Superior temporal gyrus (tissue), 1 donor: ENCODE results near the gene LRRC61.
A peak's percentile ranks its signal among the peaks of the same experiment; 100 is the strongest.
"Not testable (repeated sequence)": the region's sequence is repeated elsewhere in the genome, so short reads cannot be mapped to it uniquely, and the experiment has no call there.

ENCODE experiments used
- DNase-seq: peaks from one replicate; pipeline ENCODE4 v3.0.0-alpha.2; 2016; ENCODE audit errors: extremely low spot score

Gene LRRC61

GRCh38 chr7:150322833-150323681 lies at the start of gene LRRC61, which contains the start of gene ACTR3C:
Gene LRRC61 (plus strand): TSS chr7:150323355. CDS start chr7:150336862, 13,507 bp downstream.
Gene ACTR3C (minus strand): TSS chr7:150323545. CDS start chr7:150295296, 28,249 bp downstream.
- DNase-seq: no peak

DNA sequence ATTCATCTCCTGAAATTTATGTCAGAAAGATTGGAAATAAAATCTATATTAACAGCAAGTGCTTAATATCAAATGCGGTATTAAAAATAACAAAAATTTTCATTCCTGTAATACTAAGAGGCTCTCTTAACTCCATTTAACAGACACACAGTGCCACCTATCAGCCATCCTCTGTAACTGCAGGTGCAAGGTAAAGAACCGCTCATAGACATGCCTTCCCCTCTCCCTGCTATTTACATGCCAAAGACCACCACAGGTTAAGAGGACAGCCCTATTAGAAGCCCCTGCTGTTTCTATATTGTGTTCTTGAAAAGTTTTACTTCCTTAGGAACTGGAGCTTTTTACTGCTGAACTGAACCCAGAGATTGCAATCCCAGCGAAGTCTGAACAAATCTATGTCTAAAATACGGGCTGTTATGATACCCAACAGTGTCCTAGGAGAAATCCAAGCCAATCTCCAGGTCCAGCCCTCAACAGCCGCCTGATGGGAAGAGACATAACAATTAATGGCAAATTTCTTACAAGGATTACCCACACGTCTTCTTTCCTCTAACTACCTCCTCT lies 46.9 kb upstream of the LRRC61 start:
- peak; percentile 75 for DNase-seq

- DNase-seq: not testable (repeated sequence)
These were observed 44.8 kb upstream of the LRRC61 start for GRCh38 chr7:150278383-150278782.

DNA sequence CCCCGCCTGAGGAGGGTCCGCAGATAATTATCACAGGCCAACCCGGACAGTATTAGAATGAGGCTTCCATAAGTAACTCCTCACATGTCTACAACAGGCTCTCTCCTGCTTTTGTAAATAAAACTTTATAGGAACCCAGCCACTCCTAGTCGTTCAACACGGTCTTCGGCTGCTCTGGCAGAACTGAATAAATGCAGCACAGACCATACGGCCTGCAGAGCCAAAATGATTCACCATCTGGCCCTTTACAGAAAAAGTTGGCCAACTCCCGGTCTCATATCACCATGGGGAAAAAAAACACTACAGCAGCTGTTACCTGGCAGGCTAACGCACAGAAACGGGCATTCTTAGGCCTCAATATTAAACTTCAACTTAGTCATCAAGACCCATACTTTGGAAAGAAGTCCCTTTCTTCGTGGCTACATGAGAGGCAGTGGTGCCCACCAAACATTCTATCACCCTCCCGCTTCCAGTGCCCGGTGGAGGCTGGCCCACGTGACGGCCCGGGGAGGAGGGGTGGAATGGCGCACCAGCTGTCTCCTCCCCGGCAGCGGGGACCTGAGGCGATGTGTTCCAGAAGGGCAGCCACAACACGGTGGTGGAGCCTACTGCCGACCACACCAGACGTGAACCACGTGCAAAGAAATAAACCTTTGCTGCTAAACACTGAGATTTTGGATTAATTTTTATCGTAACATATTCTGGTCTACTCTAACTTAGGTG lies 41.3 kb upstream of the LRRC61 start:
- DNase-seq: not testable (repeated sequence)

DNA sequence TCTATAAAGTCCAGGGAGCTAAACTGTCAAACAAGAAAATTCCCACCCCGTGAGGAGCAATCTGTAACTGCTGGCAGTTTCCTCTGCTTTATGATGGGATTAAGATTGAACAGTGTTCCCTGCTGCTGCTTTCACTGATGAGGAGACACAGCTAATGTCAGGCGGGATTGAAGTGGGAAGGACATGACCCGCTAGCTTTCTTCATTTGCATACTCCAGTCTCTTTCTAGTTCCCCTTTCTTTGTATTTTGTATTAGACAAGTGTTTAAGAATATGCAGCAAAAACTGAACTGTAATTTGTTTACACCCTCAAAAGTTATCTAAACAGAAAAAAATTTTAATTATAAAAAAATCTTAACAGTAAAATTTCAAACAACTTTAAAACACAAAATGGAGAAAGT lies 40.0 kb upstream of the LRRC61 start:
- DNase-seq: not testable (repeated sequence)

GRCh38 chr7:150283608-150284007 lies 39.5 kb upstream of the LRRC61 start:
- DNase-seq: not testable (repeated sequence)

DNA sequence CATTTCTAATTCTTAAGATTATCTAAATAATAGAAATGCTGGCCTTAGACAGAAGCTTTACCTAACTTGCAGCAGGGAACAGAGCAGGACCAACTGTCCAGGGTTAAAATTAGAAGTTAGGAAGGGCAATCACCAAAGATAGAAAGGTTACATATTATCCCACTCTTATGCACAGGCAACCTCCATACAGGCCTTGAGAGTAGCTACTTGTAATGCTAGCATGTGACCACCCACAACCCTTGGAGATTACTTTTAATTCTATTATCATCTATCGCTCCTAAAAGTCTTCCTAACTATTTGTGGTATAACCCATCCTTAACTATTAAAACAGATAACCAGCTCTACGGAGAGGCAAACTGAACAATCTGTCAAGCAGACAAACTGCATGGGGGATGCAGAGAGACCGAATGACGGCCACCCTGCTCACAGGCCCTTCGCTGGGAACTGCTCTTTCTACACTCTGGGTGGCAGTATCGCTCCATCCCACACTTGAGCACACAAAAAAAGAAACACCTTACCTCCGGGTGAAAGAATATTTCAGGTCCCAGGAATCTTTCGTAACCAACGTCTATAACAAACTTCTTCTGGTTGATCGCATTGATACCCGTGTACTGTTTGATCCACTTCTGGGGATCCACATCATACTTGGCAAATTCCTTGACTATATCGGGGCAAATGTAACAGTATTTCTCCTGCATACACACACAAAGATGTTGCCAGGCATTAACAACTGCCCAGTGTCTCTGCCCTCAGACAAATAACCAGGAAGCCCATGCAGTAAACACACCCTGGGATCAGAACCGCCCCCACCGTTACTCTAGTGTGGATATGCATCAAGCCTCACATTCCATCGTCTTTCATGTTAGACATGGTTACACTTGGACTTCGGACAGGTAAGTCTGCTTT lies 37.1 kb upstream of the LRRC61 start:
- peak; percentile 34 for DNase-seq

DNA sequence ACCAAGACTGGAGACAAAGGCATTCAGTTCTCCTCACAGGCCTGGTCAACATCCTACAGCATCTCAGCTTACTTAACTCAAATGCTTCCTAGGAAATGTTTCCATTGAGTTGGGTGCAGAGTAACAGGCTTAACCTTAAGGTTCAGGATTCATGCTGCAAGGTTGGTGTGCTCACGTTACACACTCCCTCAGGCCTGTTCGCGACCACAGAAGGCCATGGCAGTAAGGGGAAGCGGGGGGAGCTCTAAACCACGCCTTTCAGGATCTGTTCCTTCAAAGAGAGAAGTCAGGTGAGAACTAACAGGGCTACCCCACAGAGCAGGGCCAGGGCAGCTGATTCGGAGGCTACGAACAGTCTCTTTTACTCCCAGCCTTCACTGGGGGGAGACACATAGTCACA lies 35.3 kb upstream of the LRRC61 start:
- not testable (repeated sequence) for DNase-seq

GRCh38 chr7:150288816-150289215 lies 34.3 kb upstream of the LRRC61 start:
- DNase-seq: not testable (repeated sequence)

DNA sequence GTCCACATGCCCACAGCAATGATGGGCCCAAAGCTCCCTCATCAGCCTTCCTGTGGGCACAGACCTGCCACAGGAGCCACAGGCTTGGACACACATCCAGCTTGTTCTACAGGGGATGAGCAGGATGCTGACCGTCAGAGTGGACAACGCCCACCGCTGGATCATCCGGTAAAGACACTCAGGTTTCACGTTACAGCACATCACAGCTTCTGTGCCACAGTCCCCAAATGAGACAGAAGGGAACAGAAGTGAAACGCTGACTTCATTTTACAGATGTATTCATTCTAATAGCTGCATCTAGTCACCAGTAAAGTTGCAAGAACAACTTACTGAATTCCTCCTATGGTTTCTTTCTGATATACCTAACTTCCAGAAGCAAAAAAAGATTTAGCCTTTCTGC lies 32.8 kb upstream of the LRRC61 start:
- DNase-seq: not testable (repeated sequence)

GRCh38 chr7:150295027-150295426 lies 28.1 kb upstream of the LRRC61 start:
- not testable (repeated sequence) for DNase-seq

- DNase-seq: not testable (repeated sequence)
These were observed 27.5 kb upstream of the LRRC61 start for GRCh38 chr7:150295614-150296013.

DNA sequence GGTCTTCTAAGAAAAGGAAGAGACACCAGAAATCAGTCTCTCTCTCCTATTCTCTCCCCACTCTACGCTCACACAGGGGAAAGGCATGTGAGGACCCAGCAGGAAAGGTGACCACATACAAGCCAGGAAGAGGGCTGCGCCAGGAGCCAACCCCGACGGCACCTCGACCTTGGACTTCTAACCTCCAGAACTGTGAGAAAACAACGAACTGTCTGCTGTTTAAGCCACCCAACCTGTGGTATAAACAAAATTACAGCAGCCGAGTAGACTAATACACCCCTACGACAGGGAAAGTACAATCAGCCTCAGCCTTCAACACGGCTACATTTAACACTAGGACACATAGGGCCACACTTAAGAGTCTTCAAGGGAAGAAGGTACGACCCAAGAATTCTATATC lies 26.4 kb upstream of the LRRC61 start:
- DNase-seq: not testable (repeated sequence)

DNA sequence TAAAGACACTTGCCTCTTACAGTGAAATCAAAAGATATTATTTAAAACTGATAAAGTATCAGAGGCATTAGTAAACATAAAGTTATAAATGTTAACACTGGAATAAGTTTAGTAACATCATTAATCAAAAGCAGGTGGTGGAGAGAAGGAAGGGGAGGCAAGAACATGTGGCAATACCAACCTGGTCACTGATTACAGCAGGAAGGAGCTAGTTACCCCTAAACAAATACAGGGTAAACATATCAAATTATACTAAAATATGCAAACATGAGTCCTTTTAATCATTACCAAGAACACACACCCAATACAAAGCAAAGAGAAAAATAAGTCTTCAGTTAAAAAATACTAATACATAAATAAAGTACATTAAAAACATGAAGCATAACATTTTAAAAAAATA lies 25.2 kb upstream of the LRRC61 start:
- DNase-seq: not testable (repeated sequence)

DNA sequence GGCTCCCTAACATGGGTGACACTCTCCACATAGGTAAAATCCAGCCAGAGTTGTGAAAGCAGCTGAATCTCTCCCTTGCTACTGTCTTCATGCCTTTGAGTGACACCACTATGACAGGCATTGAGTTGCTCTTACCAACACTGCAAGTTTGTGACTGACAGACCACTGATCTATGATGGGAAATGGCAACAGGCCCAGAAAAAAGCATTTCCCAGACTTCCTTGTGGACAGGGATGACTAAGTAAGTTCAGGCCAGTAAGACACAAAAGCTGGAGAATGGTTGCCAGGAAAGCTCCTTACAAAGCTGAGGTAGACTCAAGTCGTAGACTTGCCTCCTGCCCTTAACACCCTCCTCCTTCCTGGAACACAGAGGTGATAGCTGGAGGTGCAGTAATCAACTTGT lies 20.2 kb upstream of the LRRC61 start:
- not testable (repeated sequence) for DNase-seq

DNA sequence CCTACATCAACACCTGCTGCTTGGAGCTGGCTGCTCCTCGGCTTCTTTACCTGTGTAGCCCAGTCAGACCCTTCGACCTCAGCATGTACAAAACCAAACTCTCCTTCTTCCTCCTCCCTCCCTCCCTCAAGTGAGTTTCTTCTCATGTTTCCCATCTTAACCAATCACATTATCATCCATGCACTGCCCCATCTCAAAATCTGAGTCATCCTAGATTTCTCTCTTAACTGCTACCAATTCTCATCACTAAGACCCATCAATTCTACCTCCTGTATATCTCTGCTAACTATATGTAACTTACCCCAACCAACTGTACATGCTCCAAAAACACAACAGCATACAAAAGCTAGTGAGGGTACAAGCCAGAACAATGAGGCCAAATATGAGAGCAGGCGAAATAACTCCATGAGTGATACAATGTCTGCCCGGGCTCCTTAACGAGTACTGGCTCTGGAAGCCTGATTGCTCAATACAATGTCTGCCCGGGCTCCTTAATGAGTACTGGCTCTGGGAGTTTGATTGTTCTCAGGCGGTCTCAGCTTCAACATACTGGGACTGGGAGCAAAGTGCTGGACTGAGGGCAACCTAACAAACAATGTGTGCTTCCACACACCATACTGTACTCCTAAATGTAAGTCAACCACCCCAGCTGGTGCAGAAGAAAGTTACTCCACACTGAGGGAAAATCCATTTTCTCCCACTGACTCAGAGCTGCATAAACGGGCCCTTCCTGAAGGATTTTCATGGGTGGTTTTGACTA lies 18.5 kb upstream of the LRRC61 start:
- DNase-seq: not testable (repeated sequence)

DNA sequence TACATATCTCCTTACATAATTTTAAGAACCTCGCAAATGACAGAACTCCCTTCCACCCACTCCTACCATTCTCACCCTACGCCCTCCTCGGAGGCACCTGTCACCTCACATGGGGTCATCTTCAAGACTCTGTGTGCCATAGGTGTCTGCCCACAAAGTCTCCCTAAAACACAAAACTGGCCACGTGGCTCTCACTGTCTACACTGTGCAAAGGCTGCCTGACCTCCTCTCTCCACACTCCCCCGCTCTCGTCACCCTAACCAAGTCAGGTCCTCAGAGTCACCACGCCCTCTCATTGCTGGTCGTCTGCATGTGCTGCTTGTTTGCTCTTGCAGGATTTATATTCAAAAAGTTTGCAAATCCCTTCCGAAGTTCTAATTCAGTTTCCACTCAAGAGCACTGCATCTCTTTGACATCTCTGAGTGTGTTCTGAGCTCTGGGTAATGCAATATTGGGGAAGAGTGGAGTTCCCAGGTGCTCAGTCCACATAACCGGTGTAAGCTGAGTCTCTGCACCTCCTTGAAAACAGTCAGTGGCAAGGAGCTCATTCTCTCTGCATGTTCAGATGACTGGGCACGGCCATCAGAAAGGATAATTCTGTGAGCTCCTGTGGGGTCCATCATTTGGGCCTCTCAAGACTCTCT lies 17.8 kb upstream of the LRRC61 start:
- DNase-seq: not testable (repeated sequence)

DNA sequence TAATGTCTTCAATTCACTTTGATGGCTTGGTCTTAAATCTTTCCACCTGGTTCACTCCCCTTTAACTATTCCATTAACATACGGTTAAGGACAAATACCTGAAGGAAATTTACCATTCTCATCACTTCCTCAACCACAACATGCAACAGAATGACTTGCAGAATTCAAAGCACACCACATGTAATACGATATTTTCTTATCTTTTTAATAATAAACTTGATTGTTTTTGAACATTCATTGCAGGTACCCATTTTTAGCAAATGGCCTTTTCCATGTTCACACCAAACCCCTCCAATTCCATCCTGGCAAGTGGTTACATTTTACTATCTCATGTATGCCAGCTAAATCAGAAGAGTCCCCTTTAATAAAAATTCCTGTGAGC lies 17.3 kb upstream of the LRRC61 start:
- not testable (repeated sequence) for DNase-seq

DNA sequence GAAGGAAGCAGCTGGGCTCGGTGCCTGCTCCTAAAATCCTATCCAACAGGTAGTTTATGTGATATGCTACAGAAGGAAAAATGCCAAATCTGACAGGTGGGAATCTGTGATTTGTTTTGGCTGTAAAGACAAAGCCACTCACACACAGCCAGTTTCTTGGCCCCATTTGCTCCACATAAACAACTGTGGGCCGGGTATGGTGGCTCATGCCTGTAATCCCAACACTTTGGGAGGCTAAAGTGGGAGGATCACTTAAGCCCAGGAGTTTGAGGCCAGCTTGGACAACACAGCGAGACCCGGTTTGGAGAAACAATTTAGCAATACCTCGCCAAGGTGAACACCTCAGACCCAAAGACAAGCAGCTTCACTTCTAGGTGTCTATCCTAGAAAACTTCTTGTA lies 16.8 kb upstream of the LRRC61 start:
- DNase-seq: not testable (repeated sequence)

DNA sequence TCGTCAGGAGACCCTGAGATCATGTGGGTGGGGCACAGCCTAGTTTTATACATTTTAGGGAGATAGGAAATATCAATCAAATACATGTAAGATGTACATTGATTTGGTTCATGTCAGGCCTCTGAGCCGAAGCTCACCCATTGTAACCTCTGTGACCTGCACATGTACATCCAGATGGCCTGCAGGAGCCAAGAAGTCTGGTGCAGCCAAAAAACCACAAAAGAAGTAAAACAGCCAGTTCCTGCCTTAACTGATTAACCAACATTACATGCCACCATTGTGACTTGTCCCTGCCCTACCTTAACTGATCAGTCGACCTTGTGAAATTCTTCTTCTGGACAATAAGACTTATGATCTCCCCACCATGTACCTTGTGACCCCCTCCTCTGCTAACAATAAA lies 16.0 kb upstream of the LRRC61 start:
- DNase-seq: no peak
